ENCODE data around the gene ADAMTS1.

ADAMTS1 gene

GRCh38 chr21:26849428-26850115 is 4.4 kb upstream of the ADAMTS1 start:
- H3K27me3 ChIP-seq = no peaks in the 10 kb centered on the region
- TF ChIP-seq CTCF (IDR thresholded peaks at IDR 0.05) = peak; percentile 50 to 51
- peaks cover 0 to 11% (median 0%) of the 10 kb centered on the region in 4 donors for H3K4me1 ChIP-seq
- no peak overlapping the region for H3K4me3 ChIP-seq
- intact Hi-C loops (cut with DNase I; ENCODE audit: low total_unique reads) = loop anchor here (2.0 to 10.0 kb wide), 5 partner anchors 77 to 1898 kb away; no protein-coding TSS in a partner anchor
- no peaks in the 10 kb centered on the region for H3K9me3 ChIP-seq
- H3K36me3 ChIP-seq = no peaks in the 10 kb centered on the region
- DNase-seq = no peak
- H3K27ac ChIP-seq = no peak overlapping the region

GRCh38 chr21:26847921-26848320 is 2.7 kb upstream of the ADAMTS1 start:
- no peaks in the 10 kb centered on the region for H3K9me3 ChIP-seq
- DNase-seq = no peak
- no peaks in the 10 kb centered on the region for H3K27me3 ChIP-seq
- H3K27ac ChIP-seq = no peak overlapping the region
- intact Hi-C loops (cut with DNase I; ENCODE audit: low total_unique reads) = loop anchor here (5.0 kb wide), 2 partner anchors 76 to 1899 kb away; no protein-coding TSS in a partner anchor
- no peak overlapping the region for H3K4me3 ChIP-seq
- H3K4me1 ChIP-seq = peaks cover 0 to 11% (median 0%) of the 10 kb centered on the region in 4 donors
- no peak for TF ChIP-seq CTCF (IDR thresholded peaks at IDR 0.05)
- no peaks in the 10 kb centered on the region for H3K36me3 ChIP-seq

GRCh38 chr21:26847002-26847401 is 1.8 kb upstream of the ADAMTS1 start:
- peak overlapping the region; percentile 89 to 95 for H3K27ac ChIP-seq
- no peak for DNase-seq

GRCh38 chr21:26846036-26846931 is 1.1 kb upstream of the ADAMTS1 start:
- peak overlapping the region; percentile 79 to 82 for H3K4me3 ChIP-seq
- intact Hi-C loops (cut with DNase I; ENCODE audit: low total_unique reads) = loop anchor here (5.0 kb wide), 2 partner anchors 74 to 1901 kb away; no protein-coding TSS in a partner anchor

More at GRCh38 chr21:26847002-26847401, 1.8 kb upstream of the ADAMTS1 start:
- H3K9me3 ChIP-seq = no peaks in the 10 kb centered on the region
- peak overlapping the region; percentile 79 to 82 for H3K4me3 ChIP-seq
- H3K36me3 ChIP-seq = peaks cover 4 to 6% (median 6%) of the 10 kb centered on the region in 3 donors
- H3K27me3 ChIP-seq = no peaks in the 10 kb centered on the region
- TF ChIP-seq CTCF (IDR thresholded peaks at IDR 0.05) = no peak
- intact Hi-C loops (cut with DNase I; ENCODE audit: low total_unique reads) = loop anchor here (5.0 kb wide), 2 partner anchors 75 to 1900 kb away; no protein-coding TSS in a partner anchor
- peaks cover 0 to 17% (median 3%) of the 10 kb centered on the region in 4 donors for H3K4me1 ChIP-seq

More at GRCh38 chr21:26846036-26846931, 1.1 kb upstream of the ADAMTS1 start:
- H3K4me1 ChIP-seq = peaks cover 0 to 24% (median 6%) of the 10 kb centered on the region in 4 donors
- peak; percentile 79 to 91 for DNase-seq
- no peaks in the 10 kb centered on the region for H3K27me3 ChIP-seq
- peak overlapping the region; percentile 89 to 95 for H3K27ac ChIP-seq
- H3K9me3 ChIP-seq = no peaks in the 10 kb centered on the region
- peak in 1 of 2 experiments; percentile 24 for TF ChIP-seq CTCF (IDR thresholded peaks at IDR 0.05)
- peaks cover 12 to 14% (median 13%) of the 10 kb centered on the region in 3 donors for H3K36me3 ChIP-seq

Data from tibial artery (tissue), 4 donors.